ENCODE results near the gene NCBP2L. TPM values are rescaled to one million over a fixed set of nuclear protein-coding genes. Genes with fewer than 3 reads are reported as not detected.
A peak's percentile ranks its signal among the peaks of the same experiment; 100 is the strongest.

The NCBP2L gene
- total RNA-seq, 1 experiment from 2014 or later, result 0.20 TPM

- TF ChIP-seq, protein P1, sequence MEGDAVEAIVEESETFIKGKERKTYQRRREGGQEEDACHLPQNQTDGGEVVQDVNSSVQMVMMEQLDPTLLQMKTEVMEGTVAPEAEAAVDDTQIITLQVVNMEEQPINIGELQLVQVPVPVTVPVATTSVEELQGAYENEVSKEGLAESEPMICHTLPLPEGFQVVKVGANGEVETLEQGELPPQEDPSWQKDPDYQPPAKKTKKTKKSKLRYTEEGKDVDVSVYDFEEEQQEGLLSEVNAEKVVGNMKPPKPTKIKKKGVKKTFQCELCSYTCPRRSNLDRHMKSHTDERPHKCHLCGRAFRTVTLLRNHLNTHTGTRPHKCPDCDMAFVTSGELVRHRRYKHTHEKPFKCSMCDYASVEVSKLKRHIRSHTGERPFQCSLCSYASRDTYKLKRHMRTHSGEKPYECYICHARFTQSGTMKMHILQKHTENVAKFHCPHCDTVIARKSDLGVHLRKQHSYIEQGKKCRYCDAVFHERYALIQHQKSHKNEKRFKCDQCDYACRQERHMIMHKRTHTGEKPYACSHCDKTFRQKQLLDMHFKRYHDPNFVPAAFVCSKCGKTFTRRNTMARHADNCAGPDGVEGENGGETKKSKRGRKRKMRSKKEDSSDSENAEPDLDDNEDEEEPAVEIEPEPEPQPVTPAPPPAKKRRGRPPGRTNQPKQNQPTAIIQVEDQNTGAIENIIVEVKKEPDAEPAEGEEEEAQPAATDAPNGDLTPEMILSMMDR (IDR thresholded peaks at IDR 0.05), result no peak
Observed at GRCh38 chrX:107748506-107748905, 29.0 kb upstream of the NCBP2L start (continued).

DNA sequence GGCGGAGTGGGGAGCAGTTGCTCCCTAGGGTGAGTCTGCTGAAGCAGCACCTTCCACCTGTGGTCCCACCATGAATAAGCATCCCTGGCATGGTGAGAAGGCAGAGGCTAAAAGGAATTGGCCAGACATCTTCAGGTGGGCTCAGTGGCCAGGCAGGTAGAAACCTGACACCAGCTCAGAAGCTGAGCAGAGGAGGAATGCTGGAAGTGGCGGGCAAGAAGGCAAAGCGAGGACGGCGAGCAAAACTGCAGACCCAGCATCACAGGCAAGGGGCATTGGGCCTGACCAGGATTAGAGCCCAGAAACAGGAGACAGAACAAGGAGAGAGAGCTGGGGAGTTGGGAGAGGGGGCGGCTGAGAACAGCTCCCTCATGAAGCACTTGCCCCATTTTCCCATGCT, 27.3 kb upstream of the NCBP2L start:
- ChIA-PET POLR2A (interaction anchor here (1.4 kb wide), 1 partner anchor 9 kb away, joined by 6 read pairs; no protein-coding TSS in a partner anchor), CTCF (interaction anchor here (0.9 to 2.5 kb wide), 4 partner anchors 21 to 96 kb away, joined by 3 to 7 read pairs (median 6); partner anchors contain the start of gene TSC22D3)
- Mint-ChIP-seq H3K4me1 (peaks cover 33% of the 10 kb centered on the region), H3K36me3 (no peaks in the 10 kb centered on the region), H3K9me3 (no peaks in the 10 kb centered on the region), H3K27me3 (ENCODE audit: low read depth) (no peaks in the 10 kb centered on the region; the same call in none of the 2 replicates), H3K27ac (no peak overlapping the region), H3K4me3 (no peak overlapping the region)
- ATAC-seq, result peak; percentile 79
- TF ChIP-seq HMGXB4 (CRISPR knock-in tag; IDR thresholded peaks at IDR 0.05), result no peak
- no peak for DNase-seq (ENCODE audit: low spot score)

DNA sequence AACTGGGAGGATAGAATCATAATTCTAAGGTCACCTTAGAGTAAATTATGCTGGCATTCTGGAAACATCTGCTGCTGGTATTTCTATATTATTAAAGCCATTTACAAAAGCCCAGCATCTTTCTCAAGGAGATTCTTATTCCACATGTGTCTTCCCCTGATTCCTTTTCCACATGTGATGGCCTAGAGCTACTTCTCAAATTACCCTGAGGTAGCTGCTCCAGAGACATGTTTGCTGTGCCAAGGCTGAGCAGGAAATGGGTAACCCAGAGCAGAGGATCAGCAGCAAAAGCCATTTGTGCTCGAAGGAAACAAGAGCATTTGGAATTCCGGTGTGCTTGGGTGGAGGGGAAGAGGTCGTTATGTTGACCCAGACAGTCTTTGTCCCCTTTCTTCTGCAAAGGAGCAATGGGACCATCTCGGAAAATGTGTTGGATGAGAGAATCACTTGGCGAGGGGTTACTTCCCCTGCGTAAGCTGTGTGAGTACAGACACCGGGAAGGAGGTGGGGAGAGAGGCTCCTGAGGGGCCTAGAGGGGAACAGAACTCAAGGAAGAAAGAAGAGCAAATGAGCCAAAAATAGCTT, 26.6 kb upstream of the NCBP2L start:
- H3K36me3 Mint-ChIP-seq, result no peaks in the 10 kb centered on the region
- no peak for ATAC-seq

GRCh38 chrX:107752043-107752442, 25.5 kb upstream of the NCBP2L start:
- Mint-ChIP-seq H3K36me3 (no peaks in the 10 kb centered on the region), H3K4me3 (no peak overlapping the region), H3K4me1 (peaks cover 33% of the 10 kb centered on the region), H3K27ac (no peak overlapping the region), H3K9me3 (no peaks in the 10 kb centered on the region), H3K27me3 (ENCODE audit: low read depth) (no peaks in the 10 kb centered on the region; the same call in none of the 2 replicates)
- ATAC-seq (no peak), DNase-seq (ENCODE audit: low spot score) (no peak)
- ChIA-PET POLR2A (interaction anchor here (1.1 kb wide), 1 partner anchor 25 kb away, joined by 3 read pairs; the partner anchor contains the start of gene NCBP2L), CTCF (interaction anchor here (1.2 to 2.3 kb wide), 4 partner anchors 23 to 92 kb away, joined by 3 to 5 read pairs (median 4); partner anchors contain the start of gene TSC22D3)
- no peak for TF ChIP-seq MAX (CRISPR knock-in tag; IDR thresholded peaks at IDR 0.05)

More for the DNA sequence above, 26.6 kb upstream of the NCBP2L start:
- POLR2A ChIA-PET, result interaction anchor here (1.4 kb wide), 1 partner anchor 9 kb away, joined by 6 read pairs; no protein-coding TSS in a partner anchor
- Mint-ChIP-seq H3K27ac (no peak overlapping the region), H3K9me3 (no peaks in the 10 kb centered on the region), H3K27me3 (ENCODE audit: low read depth) (no peaks in the 10 kb centered on the region; the same call in none of the 2 replicates), H3K4me1 (peaks cover 33% of the 10 kb centered on the region), H3K4me3 (no peak overlapping the region)
- no peak for DNase-seq (ENCODE audit: low spot score)
- CTCF ChIA-PET, result interaction anchor here (0.9 to 2.5 kb wide), 4 partner anchors 22 to 96 kb away, joined by 3 to 7 read pairs (median 6); partner anchors contain the start of gene TSC22D3
- TF ChIP-seq, protein P2, sequence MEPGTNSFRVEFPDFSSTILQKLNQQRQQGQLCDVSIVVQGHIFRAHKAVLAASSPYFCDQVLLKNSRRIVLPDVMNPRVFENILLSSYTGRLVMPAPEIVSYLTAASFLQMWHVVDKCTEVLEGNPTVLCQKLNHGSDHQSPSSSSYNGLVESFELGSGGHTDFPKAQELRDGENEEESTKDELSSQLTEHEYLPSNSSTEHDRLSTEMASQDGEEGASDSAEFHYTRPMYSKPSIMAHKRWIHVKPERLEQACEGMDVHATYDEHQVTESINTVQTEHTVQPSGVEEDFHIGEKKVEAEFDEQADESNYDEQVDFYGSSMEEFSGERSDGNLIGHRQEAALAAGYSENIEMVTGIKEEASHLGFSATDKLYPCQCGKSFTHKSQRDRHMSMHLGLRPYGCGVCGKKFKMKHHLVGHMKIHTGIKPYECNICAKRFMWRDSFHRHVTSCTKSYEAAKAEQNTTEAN (CRISPR knock-in tag; IDR thresholded peaks at IDR 0.05), result no peak

DNA sequence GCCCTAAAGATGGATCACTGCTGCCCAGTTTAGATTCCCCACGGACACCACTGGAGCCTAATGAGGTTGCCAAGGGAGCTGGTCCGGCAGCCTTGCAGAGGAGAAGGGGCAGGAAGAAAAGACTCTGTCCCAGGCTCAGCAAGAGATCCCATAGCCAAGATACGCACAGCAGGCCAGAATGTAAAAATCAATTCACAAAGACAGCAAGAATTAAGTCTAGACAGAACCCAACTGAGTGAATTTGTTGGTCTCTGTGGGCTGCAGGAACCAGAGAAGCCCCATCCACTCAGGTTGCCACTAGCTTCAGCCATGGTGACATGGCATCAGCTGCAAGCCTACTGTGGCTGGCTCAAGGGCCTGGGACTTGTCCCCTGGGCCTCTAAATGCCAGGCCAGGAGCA, 24.8 kb upstream of the NCBP2L start:
- no peak for ATAC-seq
- no peaks in the 10 kb centered on the region; the same call in 1 of the 2 replicates for H3K27me3 Mint-ChIP-seq (ENCODE audit: low read depth)
- POLR2A ChIA-PET, result interaction anchor here (1.1 kb wide), 1 partner anchor 24 kb away, joined by 3 read pairs; the partner anchor contains the start of gene NCBP2L
- H3K27ac Mint-ChIP-seq, result no peak overlapping the region
- H3K36me3 Mint-ChIP-seq, result no peaks in the 10 kb centered on the region
- CTCF ChIA-PET, result interaction anchor here (0.8 to 2.0 kb wide), 4 partner anchors 23 to 93 kb away, joined by 3 to 4 read pairs (median 4); partner anchors contain the start of gene TSC22D3
- no peak overlapping the region for H3K4me3 Mint-ChIP-seq
- H3K9me3 Mint-ChIP-seq, result no peaks in the 10 kb centered on the region
- DNase-seq (ENCODE audit: low spot score), result no peak
- H3K4me1 Mint-ChIP-seq, result peaks cover 33% of the 10 kb centered on the region
- TF ChIP-seq NR2C2 (CRISPR knock-in tag; IDR thresholded peaks at IDR 0.05) (no peak), ARID4B (CRISPR knock-in tag; IDR thresholded peaks at IDR 0.05; ENCODE audit: borderline replicate concordance) (no peak), HMGXB4 (CRISPR knock-in tag; IDR thresholded peaks at IDR 0.05) (no peak), GTF2I (CRISPR knock-in tag; conservative IDR thresholded peaks at IDR 0.05) (no peak), ELF4 (CRISPR knock-in tag; IDR thresholded peaks at IDR 0.05; ENCODE audit: low read depth) (no peak), ERG (CRISPR knock-in tag; IDR thresholded peaks at IDR 0.05) (no peak), GRHL2 (CRISPR knock-in tag; IDR thresholded peaks at IDR 0.05; ENCODE audit: insufficient replicate concordance, severe bottlenecking) (no peak), ZNF138 (CRISPR knock-in tag; conservative IDR thresholded peaks at IDR 0.05) (no peak)
